Colonic mucosa (tissue), 4 donors: Measurements from ENCODE around the gene AUTS2. TPM values are rescaled to one million over a fixed set of nuclear protein-coding genes. Genes with fewer than 3 reads are reported as not detected.

Source experiments
- DNase-seq: peaks from one replicate; pipeline ENCODE4 v3.0.0-alpha.2; 2020
- H3K27ac ChIP-seq: fragments of 200-600 bp; one replicate; pipeline ENCODE4 v1.8.0; 2021
- H3K27me3 ChIP-seq: fragments of 200-600 bp; one replicate; pipeline ENCODE4 v1.8.0; 2021
- H3K36me3 ChIP-seq: fragments of 200-600 bp; one replicate; pipeline ENCODE4 v1.8.0; 2021
- H3K4me1 ChIP-seq: fragments of 200-600 bp; one replicate; pipeline ENCODE4 v1.8.0; 2021; ENCODE audit warnings: mild to moderate bottlenecking
- H3K4me3 ChIP-seq: fragments of 200-600 bp; one replicate; pipeline ENCODE4 v1.8.0; 2021
- H3K9ac ChIP-seq, 2 donors: one replicate each; pipeline ENCODE4 v1.7.0; 2013; ENCODE audit warnings: control low read depth in 2 of 2, low read depth in 2 of 2, low read length in 2 of 2
- H3K9me3 ChIP-seq: fragments of 200-600 bp; one replicate; pipeline ENCODE4 v1.8.0; 2021
- CTCF ChIP-seq: fragments of 200-600 bp; IDR thresholded peaks from one replicate; pipeline ENCODE4 v1.8.0; 2022; ENCODE audit warnings: antibody characterized with exemption, mild to moderate bottlenecking
- intact Hi-C: fragments of 100-400 bp; cut with DNase I; formaldehyde crosslinking; loops from one replicate; pipeline ENCODE4 v1.14.1; 2022
- total RNA-seq, 2 donors: library from RNA; stranded (reverse); fragmentation: NEBNext Ultra II Directional in 1 of 2; extraction: Animal tissue kit (Norgen Biotek cat#: 25700) in 1 of 2; gene quantifications; one replicate each; pipeline ENCODE4 v1.2.1, GENCODE V29; 2021
- donor health status: healthy.
- donor health status: DM: no; HTN: no; CAD: no.
- donor health status: DM: no; HTN: no; CAD: no.

AUTS2 gene
- 10 to 100 TPM; 39.8 to 42.3 TPM for total RNA-seq

GRCh38 chr7:69598081-69598486, at the start of gene AUTS2:
Gene AUTS2, plus strand, starts transcription at chr7:69598475. Its CDS starts 1,179 bp downstream, at chr7:69599654.
- Histone ChIP-seq H3K36me3 (no peaks in the 10 kb centered on the region), H3K27ac (peak within 1 kb of the TSS; percentile 36), H3K9me3 (no peaks in the 10 kb centered on the region), H3K9ac (peak within 1 kb of the TSS; percentile 14 to 60), H3K4me1 (no peaks in the 10 kb centered on the region), H3K27me3 (peaks cover 36% of the 10 kb centered on the region), H3K4me3 (peak within 1 kb of the TSS; percentile 50)
- DNase-seq: peak; percentile 57
- intact Hi-C loops: no loop called here
- TF ChIP-seq CTCF: no peak

- no peaks in the 10 kb centered on the region for H3K36me3 ChIP-seq
- H3K9me3 ChIP-seq: no peaks in the 10 kb centered on the region
- TF ChIP-seq CTCF: no peak
- intact Hi-C loops: no loop called here
- H3K27me3 ChIP-seq: no peaks in the 10 kb centered on the region
- H3K9ac ChIP-seq: no peak overlapping the region
- DNase-seq: no peak
- H3K4me1 ChIP-seq: no peaks in the 10 kb centered on the region
- no peak overlapping the region for H3K27ac ChIP-seq
- H3K4me3 ChIP-seq: no peak overlapping the region
Observed at GRCh38 chr7:69550991-69551390, 47.3 kb upstream of the AUTS2 start.

- Histone ChIP-seq H3K9ac (no peak overlapping the region), H3K9me3 (no peaks in the 10 kb centered on the region), H3K27ac (no peak overlapping the region), H3K36me3 (no peaks in the 10 kb centered on the region), H3K4me1 (no peaks in the 10 kb centered on the region), H3K27me3 (no peaks in the 10 kb centered on the region), H3K4me3 (no peak overlapping the region)
- no peak for DNase-seq
- no peak for TF ChIP-seq CTCF
- intact Hi-C loops: no loop called here
Observed at GRCh38 chr7:69553190-69553589, 45.1 kb upstream of the AUTS2 start.

- Histone ChIP-seq H3K9ac (no peak overlapping the region), H3K27ac (no peak overlapping the region), H3K36me3 (no peaks in the 10 kb centered on the region), H3K9me3 (no peaks in the 10 kb centered on the region), H3K4me1 (no peaks in the 10 kb centered on the region), H3K27me3 (no peaks in the 10 kb centered on the region), H3K4me3 (no peak overlapping the region)
- no peak for TF ChIP-seq CTCF
- intact Hi-C loops: no loop called here
- DNase-seq: no peak
Observed at GRCh38 chr7:69561266-69561960, 36.9 kb upstream of the AUTS2 start.

- Histone ChIP-seq H3K9ac (no peak overlapping the region), H3K36me3 (no peaks in the 10 kb centered on the region), H3K27me3 (no peaks in the 10 kb centered on the region), H3K27ac (no peak overlapping the region), H3K9me3 (no peaks in the 10 kb centered on the region), H3K4me3 (no peak overlapping the region), H3K4me1 (no peaks in the 10 kb centered on the region)
- DNase-seq: no peak
- no peak for TF ChIP-seq CTCF
- intact Hi-C loops: no loop called here
Observed at GRCh38 chr7:69564454-69565417, 33.5 kb upstream of the AUTS2 start.
